AG09319 (cell line): ENCODE measurements around the gene OSMR.
"Not testable (repeated sequence)": the region's sequence is repeated elsewhere in the genome, so short reads cannot be mapped to it uniquely, and the experiment has no call there.

Source experiments
- DNase-seq: peaks from one replicate; pipeline ENCODE4 v3.0.0-alpha.2; 2010; ENCODE audit warnings: low read depth; ENCODE audit errors: extremely low read depth
- TF ChIP-seq, protein P1 (sequence below): IDR thresholded peaks from 2 replicates; pipeline ENCODE4 v1.5.1; 2011; ENCODE audit warnings: low read depth, mild to moderate bottlenecking, inconsistent platforms, low read length, moderate library complexity

The OSMR gene

DNA sequence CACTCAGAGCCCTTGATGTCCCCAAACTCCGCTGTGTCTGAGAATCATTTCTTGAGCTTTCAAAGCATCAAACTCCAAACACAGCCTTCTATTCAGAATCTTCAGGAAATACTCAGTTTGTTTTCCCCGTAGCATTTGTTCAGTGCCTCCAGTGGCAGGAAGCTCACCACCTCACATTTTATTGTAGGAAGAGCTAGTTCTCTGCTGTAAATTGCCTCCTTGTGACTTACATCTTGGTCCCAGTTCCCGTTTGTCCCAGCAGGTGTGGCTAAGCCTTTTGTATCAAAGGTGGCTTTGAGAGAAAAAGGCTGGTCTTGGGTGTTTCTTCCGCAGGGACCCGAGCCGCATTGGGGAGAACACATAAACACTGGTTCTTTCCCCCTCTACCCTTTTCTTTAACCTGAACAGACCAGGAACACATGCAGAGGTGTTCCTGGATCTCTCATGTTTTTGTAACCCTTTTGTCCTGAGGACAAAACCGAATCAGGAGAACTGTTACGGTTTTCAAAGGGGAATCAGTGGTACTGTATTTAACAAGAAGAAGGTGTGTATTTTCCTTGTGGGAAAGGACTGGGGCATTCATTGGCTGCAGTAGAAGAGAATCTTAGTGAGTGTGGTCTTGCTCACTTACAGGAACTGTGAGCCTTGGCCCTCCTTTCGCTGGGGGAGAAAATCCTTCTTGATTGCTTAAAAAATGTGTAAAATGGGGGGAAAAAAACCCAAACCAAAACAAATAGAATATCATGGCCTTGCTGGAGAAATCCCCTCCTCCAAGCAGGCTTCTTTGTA, 1.9 kb downstream of the OSMR start:
- TF ChIP-seq, protein P1, sequence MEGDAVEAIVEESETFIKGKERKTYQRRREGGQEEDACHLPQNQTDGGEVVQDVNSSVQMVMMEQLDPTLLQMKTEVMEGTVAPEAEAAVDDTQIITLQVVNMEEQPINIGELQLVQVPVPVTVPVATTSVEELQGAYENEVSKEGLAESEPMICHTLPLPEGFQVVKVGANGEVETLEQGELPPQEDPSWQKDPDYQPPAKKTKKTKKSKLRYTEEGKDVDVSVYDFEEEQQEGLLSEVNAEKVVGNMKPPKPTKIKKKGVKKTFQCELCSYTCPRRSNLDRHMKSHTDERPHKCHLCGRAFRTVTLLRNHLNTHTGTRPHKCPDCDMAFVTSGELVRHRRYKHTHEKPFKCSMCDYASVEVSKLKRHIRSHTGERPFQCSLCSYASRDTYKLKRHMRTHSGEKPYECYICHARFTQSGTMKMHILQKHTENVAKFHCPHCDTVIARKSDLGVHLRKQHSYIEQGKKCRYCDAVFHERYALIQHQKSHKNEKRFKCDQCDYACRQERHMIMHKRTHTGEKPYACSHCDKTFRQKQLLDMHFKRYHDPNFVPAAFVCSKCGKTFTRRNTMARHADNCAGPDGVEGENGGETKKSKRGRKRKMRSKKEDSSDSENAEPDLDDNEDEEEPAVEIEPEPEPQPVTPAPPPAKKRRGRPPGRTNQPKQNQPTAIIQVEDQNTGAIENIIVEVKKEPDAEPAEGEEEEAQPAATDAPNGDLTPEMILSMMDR = no peak; the same call in none of the 2 replicates
- no peak for DNase-seq

DNA sequence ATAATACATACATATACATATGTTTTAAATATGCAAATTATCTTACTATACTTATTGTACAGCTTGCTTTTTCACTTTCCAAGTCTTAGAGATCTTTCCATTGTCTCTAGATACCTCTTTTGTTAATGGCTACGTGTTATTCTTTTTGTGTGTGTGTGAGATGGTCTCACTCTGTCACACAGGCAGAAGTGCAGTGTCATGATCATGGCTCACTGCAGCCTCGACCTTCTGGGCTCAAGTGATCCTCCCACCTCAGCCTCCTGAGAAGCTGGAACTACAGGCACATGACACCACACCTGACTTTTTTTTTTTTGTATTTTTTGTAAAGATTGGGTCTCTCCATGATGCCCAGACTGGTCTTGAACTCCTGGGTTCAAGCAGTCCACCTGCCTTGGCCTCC, 2.8 kb downstream of the OSMR start:
- DNase-seq = no peak
- TF ChIP-seq, protein P1 = no peak

DNA sequence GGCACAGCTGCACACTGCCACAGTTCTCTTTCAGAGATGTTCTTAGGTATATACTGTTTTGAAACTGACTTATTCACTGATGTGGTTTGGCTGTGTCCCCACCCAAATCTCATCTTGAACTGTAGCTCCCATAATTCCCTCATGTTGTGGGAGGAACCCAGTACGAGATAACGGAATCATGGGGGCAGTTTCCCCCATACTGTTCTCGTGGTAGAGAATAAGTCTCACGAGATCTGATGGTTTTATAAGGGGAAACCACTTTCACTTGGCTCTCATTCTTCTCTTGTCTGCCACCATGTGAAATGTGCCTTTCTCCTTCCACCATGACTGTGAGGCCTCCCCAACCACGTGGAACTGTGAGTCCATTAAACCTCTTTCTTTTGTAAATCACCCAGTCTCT, 5.8 kb downstream of the OSMR start:
- DNase-seq = not testable (repeated sequence)

DNA sequence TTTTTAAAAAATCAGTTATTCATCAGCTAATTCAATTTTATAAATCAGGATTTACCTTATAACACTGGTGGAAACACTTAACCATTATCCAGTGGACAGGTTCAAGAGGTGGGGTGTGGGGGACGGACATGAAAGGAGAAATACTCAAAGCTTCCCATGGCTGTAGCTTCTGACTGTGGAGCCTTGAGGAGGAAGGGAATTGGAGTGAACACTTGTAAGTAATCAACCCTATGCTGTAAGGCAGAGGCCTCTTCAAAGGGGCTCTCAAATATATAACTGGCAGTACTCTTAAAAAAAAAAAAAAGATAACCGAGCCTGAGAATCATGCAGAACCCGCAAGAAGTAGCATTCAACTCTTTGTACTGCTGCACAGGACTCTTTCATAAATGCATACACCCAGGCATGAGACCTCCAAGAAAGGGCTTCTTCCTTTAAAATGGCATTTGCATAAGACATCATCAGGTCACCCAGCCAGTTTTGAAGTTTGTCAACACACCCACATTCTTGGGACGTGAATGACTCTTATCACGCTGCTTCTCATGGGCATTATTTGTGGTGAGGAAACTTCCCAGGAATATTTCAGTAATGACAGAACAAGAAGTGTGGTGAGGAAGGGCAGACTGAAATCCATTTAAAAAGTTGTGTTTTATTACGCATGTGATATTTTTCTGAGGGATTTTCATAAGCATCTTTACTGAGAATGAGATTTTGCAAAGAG, 8.1 kb downstream of the OSMR start:
- TF ChIP-seq, protein P1 = no peak
- DNase-seq = no peak

DNA sequence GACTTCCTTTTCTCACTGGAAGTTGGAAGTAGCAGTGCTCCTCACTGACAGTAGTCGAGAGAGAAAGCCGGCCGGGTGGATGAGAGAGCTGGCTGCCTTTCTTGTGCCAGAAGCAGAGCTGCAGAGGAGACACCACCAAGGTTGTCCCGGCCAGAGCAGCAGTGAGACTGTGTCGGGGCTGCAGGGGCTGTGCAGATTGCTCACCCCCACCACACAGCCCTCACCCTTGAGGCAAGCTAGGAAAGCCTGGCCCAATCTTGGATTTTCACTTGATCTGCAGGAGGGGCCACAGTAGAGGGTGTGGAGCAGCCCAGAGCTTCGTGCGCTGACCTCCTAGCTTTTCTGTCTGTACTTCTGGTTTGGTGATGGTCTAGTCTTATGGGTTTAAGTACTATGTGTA, 9.1 kb downstream of the OSMR start:
- no peak for DNase-seq
- TF ChIP-seq, protein P1 = no peak

DNA sequence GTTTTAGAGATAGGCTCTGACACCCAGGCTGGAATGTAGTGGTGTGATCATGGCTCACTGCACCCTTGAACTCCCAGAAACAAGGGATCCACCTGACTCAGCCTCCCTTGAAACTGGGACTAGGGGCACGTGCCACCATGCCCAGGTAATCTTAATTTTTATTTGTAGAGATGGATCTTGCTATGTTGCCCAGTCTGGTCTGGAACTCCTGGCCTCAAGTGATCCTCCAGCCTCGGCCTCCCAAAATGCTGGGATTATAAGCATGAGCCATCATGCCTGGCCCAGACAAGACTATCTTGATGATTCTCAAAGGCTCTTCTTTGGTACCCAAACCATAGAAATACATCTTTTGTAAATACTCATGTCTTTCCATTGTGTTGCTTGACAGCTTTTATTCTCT, 10.8 kb downstream of the OSMR start:
- TF ChIP-seq, protein P1 = no peak
- no peak for DNase-seq

DNA sequence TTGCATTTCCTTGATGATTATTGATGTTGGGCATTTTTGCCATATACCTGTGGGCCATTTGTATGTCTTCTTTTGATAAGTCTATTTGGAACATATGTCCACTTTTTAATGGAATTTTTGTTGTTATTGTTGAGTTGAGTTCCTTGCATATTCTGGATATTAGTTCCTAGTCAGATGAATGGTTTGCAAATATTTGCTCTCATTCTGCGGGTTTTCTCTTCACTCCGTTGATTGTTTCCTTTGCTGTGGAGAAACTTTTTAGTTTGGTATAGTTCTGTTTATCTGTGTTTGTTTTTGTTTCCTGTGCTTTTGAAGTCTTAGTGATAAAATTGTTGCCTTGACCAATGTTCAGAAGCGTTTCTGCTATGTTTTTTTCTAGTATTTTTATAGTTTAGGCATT, 13.0 kb downstream of the OSMR start:
- no peak for DNase-seq
- TF ChIP-seq, protein P1 = no peak

DNA sequence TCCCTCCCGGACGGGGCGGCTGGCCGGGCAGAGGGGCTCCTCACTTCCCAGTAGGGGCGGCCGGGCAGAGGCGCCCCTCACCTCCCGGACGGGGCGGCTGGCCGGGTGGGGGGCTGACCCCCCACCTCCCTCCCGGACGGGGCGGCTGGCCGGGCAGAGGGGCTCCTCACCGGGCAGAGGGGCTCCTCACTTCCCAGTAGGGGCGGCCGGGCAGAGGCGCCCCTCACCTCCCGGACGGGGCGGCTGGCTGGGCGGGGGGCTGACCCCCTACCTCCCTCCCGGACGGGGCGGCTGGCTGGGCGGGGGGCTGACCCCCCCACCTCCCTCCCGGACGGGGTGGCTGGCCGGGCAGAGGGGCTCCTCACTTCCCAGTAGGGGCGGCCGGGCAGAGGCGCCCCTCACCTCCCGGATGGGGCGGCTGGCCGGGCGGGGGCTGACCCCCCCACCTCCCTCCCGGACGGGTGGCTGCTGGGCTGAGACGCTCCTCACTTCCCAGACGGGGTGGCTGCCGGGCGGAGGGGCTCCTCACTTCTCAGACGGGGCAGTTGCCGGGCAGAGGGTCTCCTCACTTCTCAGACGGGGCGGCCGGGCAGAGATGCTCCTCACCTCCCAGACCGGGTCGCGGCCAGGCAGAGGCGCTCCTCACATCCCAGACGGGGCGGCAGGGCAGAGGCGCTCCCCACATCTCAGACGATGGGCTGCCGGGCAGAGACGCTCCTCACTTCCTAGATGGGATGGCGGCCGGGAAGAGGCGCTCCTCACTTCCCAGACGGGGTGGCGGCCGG, 16.4 kb downstream of the OSMR start:
- DNase-seq = not testable (repeated sequence)
